Central memory CD4-positive, alpha-beta T cell (primary cell): ENCODE data around the gene ZBTB1.

ENCODE experiments used
- DNase-seq: peaks from one replicate; pipeline ENCODE4 v3.0.0; 2022

ZBTB1 gene

DNA sequence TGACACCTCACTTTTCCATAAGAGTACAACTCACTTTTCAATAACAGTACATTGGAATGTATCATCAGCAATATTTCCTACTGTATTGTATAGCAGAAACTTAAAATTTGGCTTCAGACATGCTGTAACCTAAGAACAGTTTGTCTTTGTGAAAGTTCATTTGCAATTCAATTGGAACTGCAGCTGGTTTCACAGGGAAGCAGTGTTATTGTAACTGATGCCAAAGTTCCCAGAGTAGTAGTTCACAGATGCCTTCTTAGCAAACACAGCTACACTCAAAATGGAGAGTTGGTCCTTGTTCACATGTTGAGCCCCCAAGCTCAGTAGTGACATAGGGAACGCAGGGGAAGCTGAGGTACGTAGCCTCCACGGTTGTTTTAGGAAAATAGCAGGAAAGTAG is 68.5 kb downstream of the ZBTB1 start:
- no peak for DNase-seq
